ENCODE measurements around the gene DPM3. TPM values are rescaled to one million over a fixed set of nuclear protein-coding genes. Genes with fewer than 3 reads are reported as not detected.

Gene DPM3
- total and polyA plus RNA-seq, 2 of the 13 experiments (the other 11 are each of a cell fraction or from before 2014, with no cell fraction given), result 23.2 to 53.4 TPM

GRCh38 chr1:155124503-155125463, 15.5 kb downstream of the DPM3 start (continued):
- no peak for TF ChIP-seq ZNF333 (CRISPR knock-in tag; IDR thresholded peaks at IDR 0.05; ENCODE audit: borderline replicate concordance)
- TF ChIP-seq ZBTB39 (CRISPR knock-in tag; IDR thresholded peaks at IDR 0.05), result no peak
- TF ChIP-seq DPF2 (CRISPR knock-in tag; IDR thresholded peaks at IDR 0.05; ENCODE audit: borderline replicate concordance, low read depth), result peak; percentile 23; the same call in 1 of the 2 replicates
- TF ChIP-seq HINFP (CRISPR knock-in tag; IDR thresholded peaks at IDR 0.05; ENCODE audit: low read depth), result no peak
- TF ChIP-seq GPN1 (CRISPR knock-in tag; IDR thresholded peaks at IDR 0.05; ENCODE audit: borderline replicate concordance), result no peak
- TF ChIP-seq ZNF580 (CRISPR knock-in tag; IDR thresholded peaks at IDR 0.05; ENCODE audit: borderline replicate concordance, low read depth), result no peak
- TF ChIP-seq FOSL2 (CRISPR knock-in tag; IDR thresholded peaks at IDR 0.05), result no peak
- no peak for TF ChIP-seq MNT (IDR thresholded peaks at IDR 0.05)
- no peak for TF ChIP-seq SAFB2 (CRISPR knock-in tag; IDR thresholded peaks at IDR 0.05; ENCODE audit: borderline replicate concordance, low read depth)
- no peak for TF ChIP-seq ZBTB33 (CRISPR knock-in tag; IDR thresholded peaks at IDR 0.05)
- TF ChIP-seq ZNF562 (CRISPR knock-in tag; IDR thresholded peaks at IDR 0.05; ENCODE audit: borderline replicate concordance), result no peak
- no peak for TF ChIP-seq ZMAT3 (CRISPR knock-in tag; conservative IDR thresholded peaks at IDR 0.05)
- no peak for TF ChIP-seq ZNF143 (CRISPR knock-in tag; IDR thresholded peaks at IDR 0.05)
- 0 out of 2 replicates have a peak, but pooled peaks have one; percentile 10 for TF ChIP-seq TARDBP (CRISPR knock-in tag; IDR thresholded peaks at IDR 0.05)
- no peak for TF ChIP-seq ZNF207 (IDR thresholded peaks at IDR 0.05; ENCODE audit: borderline replicate concordance)
- TF ChIP-seq SSRP1 (CRISPR knock-in tag; IDR thresholded peaks at IDR 0.05), result no peak
